Heart left ventricle (tissue), 16 donors: ENCODE measurements around the gene JOSD2. TPM values are rescaled to one million over a fixed set of nuclear protein-coding genes. Genes with fewer than 3 reads are reported as not detected.

Experiments
- ATAC-seq, 4 donors: fragments of 200-7000 bp; cut with Tn5 transposase; one replicate each; pipeline ENCODE4 v1.9.1; 2020 to 2022; ENCODE audit warnings: moderate library complexity in 4 of 4, mild to moderate bottlenecking in 3 of 4, moderate number of reproducible peaks in 1 of 4
- DNase-seq, 5 donors: peaks; one replicate each; pipeline ENCODE4 v3.0.0-alpha.2; 2020
- H3K27ac ChIP-seq, 12 donors: fragments of 200-600 bp; sonication (generic) in 4 of 12; one replicate each; pipeline versions ENCODE4 v1.5.0 to v1.8.0; 2016 to 2022; ENCODE audit warnings: mild to moderate bottlenecking in 2 of 12
- H3K27me3 ChIP-seq, 9 donors: fragments of 200-600 bp; sonication (generic) in 2 of 9; one replicate each; pipeline versions ENCODE4 v1.5.1 to v1.8.0; 2016 to 2022; ENCODE audit warnings: mild to moderate bottlenecking in 3 of 9
- H3K36me3 ChIP-seq, 9 donors: fragments of 200-600 bp; sonication (generic) in 2 of 9; one replicate each; pipeline versions ENCODE4 v1.5.0 to v1.8.0; 2018 to 2022; ENCODE audit warnings: mild to moderate bottlenecking in 2 of 9
- H3K4me1 ChIP-seq, 12 donors: fragments of 200-600 bp; sonication (generic) in 4 of 12; one replicate each; pipeline versions ENCODE4 v1.5.0 to v1.8.0; 2016 to 2022; ENCODE audit warnings: mild to moderate bottlenecking in 3 of 12
- H3K4me3 ChIP-seq, 12 donors: fragments of 200-600 bp; sonication (generic) in 4 of 12; one replicate each; pipeline versions ENCODE4 v1.5.0 to v1.8.0; 2017 to 2022; ENCODE audit warnings: mild to moderate bottlenecking in 9 of 12, moderate library complexity in 4 of 12
- H3K9me3 ChIP-seq, 12 donors: fragments of 200-600 bp; sonication (generic) in 4 of 12; one replicate each; pipeline versions ENCODE4 v1.5.0 to v1.8.0; 2016 to 2022; ENCODE audit warnings: mild to moderate bottlenecking in 1 of 12
- CTCF ChIP-seq, 12 donors: fragments of 200-600 bp; sonication (generic) in 4 of 12; IDR thresholded peaks; one replicate each; pipeline versions ENCODE4 v1.5.0 to v1.8.0; 2018 to 2022; ENCODE audit warnings: antibody characterized with exemption in 12 of 12, mild to moderate bottlenecking in 5 of 12
- POLR2A ChIP-seq, 2 donors: fragments of 450-650 bp; IDR thresholded peaks; one replicate each; pipeline ENCODE4 v1.6.1; 2017; ENCODE audit warnings: antibody characterized with exemption in 2 of 2, mild to moderate bottlenecking in 2 of 2, moderate library complexity in 2 of 2
- WGBS, 4 donors: extraction: QIAGEN DNeasy Blood & Tissue Kit in 2 of 4; methylation state at CpG; one replicate each; pipeline versions ENCODE4 v1.1.5 to v1.1.7; 2013 to 2018; 5-methylcytosine and 5-hydroxymethylcytosine counted together
- intact Hi-C, 10 donors: fragments of 100-400 bp; cut with DNase I; formaldehyde crosslinking; loops; one replicate each; pipeline versions ENCODE4 v1.11.1 to v1.14.2; 2022
- polyA plus RNA-seq, 2 donors: library from polyadenylated mRNA; stranded (reverse); fragments of 200-250 nt; gene quantifications; one replicate each; pipeline ENCODE4 v1.2.3, GENCODE V29; 2013
- total RNA-seq, 9 donors: library from RNA; depleted of rRNA in 2 of 9; stranded (reverse); fragments of >200 nt in 2 of 9; fragmentation: NEBNext Ultra II Directional in 3 of 9; extraction: Animal tissue kit (Norgen Biotek cat#: 25700) in 3 of 9; gene quantifications; one replicate each; pipeline versions ENCODE4 v1.1.0 to v1.2.4, GENCODE V29; 2016 to 2023
- donor health status: ischemic (EF 13 %, LVEDD 7.1; RV severe dilation, severe dysfunction).
- donor health status: healthy with polysubstance abuse.
- donor health status: DM: no; HTN: yes; CAD: no.
- donor health status: DM: no; HTN: no; CAD: no.
- donor health status: ischemic (EF 25% LVEDD 6.9; RV normal size, moderate dysfunction).
- donor health status: ischemic (EF 25% LVEDD 5.7; RV mildly dilated, moderate dysfunction).
- donor health status: healthy.
- donor health status: DM: yes; HTN: yes; CAD: no.
- donor health status: ischemic (EF 35%, LVEDD 5.7; RV mildly dilated, moderate dysfunction).
- donor health status: nonischemic (EF 11% LVEDD 7.7; RV severe dilation, severe dysfunction).
- donor health status: DM: yes; HTN: yes; CAD: no.
- donor health status: PGD.
- donor health status: ischemic (EF 29% LVEDD 5.4; RV normal size, mild dysfunction).
- donor health status: nonischemic (EF 23%, LVEDD 6.1; RV moderate dilation, normal function).

Gene JOSD2
- total and polyA plus RNA-seq, 11 donors: 18.7 to 49.7 (median 30.8) TPM

GRCh38 chr19:50555450-50556281, 44.7 kb upstream of the JOSD2 start:
- 36 to 43% (median 38%) methylated on average over 23 to 28 of the region's 28 CpGs for WGBS, 4 donors
- Histone ChIP-seq H3K9me3 (no peaks in the 10 kb centered on the region), H3K27me3 (peaks cover 0 to 59% (median 22%) of the 10 kb centered on the region in 9 donors), H3K36me3 (no peaks in the 10 kb centered on the region), H3K4me1 (peaks cover 0 to 25% (median 6%) of the 10 kb centered on the region in 12 donors), H3K27ac (peak overlapping the region in 1 of 12 donors; percentile 26), H3K4me3 (peak overlapping the region in 11 of 12 donors; percentile 26 to 56 (median 50))
- ATAC-seq (peak in 2 of 4 donors; percentile 10 to 24), DNase-seq (peak in 1 of 5 donors; percentile 41)
- intact Hi-C loops: loop anchor here in 1 of 10 donors (5.0 kb wide), 1 partner anchor 198 kb away; no protein-coding TSS in a partner anchor
- TF ChIP-seq POLR2A (IDR thresholded peaks at IDR 0.05) (no peak), CTCF (IDR thresholded peaks at IDR 0.05) (no peak)

- WGBS, 4 donors: 81 to 90% (median 83%) methylated on average over 10 to 12 of the region's 12 CpGs
Measured at GRCh38 chr19:50555033-50555432, 44.0 kb upstream of the JOSD2 start.

GRCh38 chr19:50554212-50554611, 43.2 kb upstream of the JOSD2 start:
- H3K9me3 ChIP-seq: no peaks in the 10 kb centered on the region
- intact Hi-C loops: no loop called here
- ATAC-seq: no peak
- TF ChIP-seq CTCF (IDR thresholded peaks at IDR 0.05) (no peak), POLR2A (IDR thresholded peaks at IDR 0.05) (no peak)
- 90 to 95% (median 93%) methylated on average over 4 to 10 of the region's 10 CpGs for WGBS, 4 donors
- H3K4me1 ChIP-seq: peaks cover 0 to 21% (median 6%) of the 10 kb centered on the region in 12 donors
- no peak for DNase-seq
- no peak overlapping the region for H3K27ac ChIP-seq
- no peak overlapping the region for H3K4me3 ChIP-seq
- no peaks in the 10 kb centered on the region for H3K36me3 ChIP-seq
- peaks cover 0 to 59% (median 22%) of the 10 kb centered on the region in 9 donors for H3K27me3 ChIP-seq

More at GRCh38 chr19:50555033-50555432, 44.0 kb upstream of the JOSD2 start:
- Histone ChIP-seq H3K27me3 (peaks cover 0 to 59% (median 22%) of the 10 kb centered on the region in 9 donors), H3K27ac (no peak overlapping the region), H3K4me1 (peaks cover 0 to 21% (median 6%) of the 10 kb centered on the region in 12 donors), H3K9me3 (no peaks in the 10 kb centered on the region), H3K4me3 (no peak overlapping the region), H3K36me3 (no peaks in the 10 kb centered on the region)
- ATAC-seq (no peak), DNase-seq (no peak)
- no peak for TF ChIP-seq CTCF (IDR thresholded peaks at IDR 0.05)
- no peak for TF ChIP-seq POLR2A (IDR thresholded peaks at IDR 0.05)
- intact Hi-C loops: loop anchor here in 1 of 10 donors (5.0 kb wide), 1 partner anchor 198 kb away; no protein-coding TSS in a partner anchor

- Histone ChIP-seq H3K4me3 (no peak overlapping the region), H3K27me3 (peaks cover 0 to 54% (median 22%) of the 10 kb centered on the region in 9 donors), H3K27ac (no peak overlapping the region), H3K9me3 (no peaks in the 10 kb centered on the region), H3K4me1 (peaks cover 0 to 21% (median 6%) of the 10 kb centered on the region in 12 donors), H3K36me3 (no peaks in the 10 kb centered on the region)
- no peak for TF ChIP-seq CTCF (IDR thresholded peaks at IDR 0.05)
- TF ChIP-seq POLR2A (IDR thresholded peaks at IDR 0.05): no peak
- DNase-seq (no peak), ATAC-seq (no peak)
- intact Hi-C loops: no loop called here
- 77 to 82% (median 79%) methylated on average over 19 of the region's 19 CpGs for WGBS, 4 donors
Measured at GRCh38 chr19:50553134-50553703, 42.2 kb upstream of the JOSD2 start.
